Natural killer cell treated with Interleukin-12 subunit alpha and Interleukin-12 subunit beta and Interleukin-15 and Interleukin-18, amount 100 ng/mL, for 72 hours (primary cell): ENCODE results near the gene PTPRN2. TPM values are rescaled to one million over a fixed set of nuclear protein-coding genes. Genes with fewer than 3 reads are reported as not detected.
"Not testable (repeated sequence)": the region's sequence is repeated elsewhere in the genome, so short reads cannot be mapped to it uniquely, and the experiment has no call there.

Experiments used
- ATAC-seq, 2 donors: fragments of 150-1000 bp; cut with Tn5 transposase in 1 of 2; sonication (Bioruptor Pico), chemical (Tn5 transposase) in 1 of 2; 2 replicates each; pipeline ENCODE4 v1.10.0; 2021
- DNase-seq: peaks from one replicate; pipeline ENCODE4 v3.0.0; 2022; ENCODE audit warnings: low spot score
- H3K27ac Mint-ChIP-seq, 2 donors: 1 replicate in 1 of 2; 2 replicates in 1 of 2; pipeline ENCODE4 v1.8.0; 2022; ENCODE audit warnings: mixed read lengths in 2 of 2, mild to moderate bottlenecking in 1 of 2, moderate library complexity in 1 of 2
- H3K27me3 Mint-ChIP-seq, 2 donors: 1 replicate in 1 of 2; 2 replicates in 1 of 2; pipeline ENCODE4 v1.8.0; 2022; ENCODE audit warnings: mixed read lengths in 2 of 2
- H3K36me3 Mint-ChIP-seq: one replicate; pipeline ENCODE4 v1.8.0; 2022; ENCODE audit warnings: mixed read lengths
- H3K4me1 Mint-ChIP-seq, 2 donors: 1 replicate in 1 of 2; 2 replicates in 1 of 2; pipeline ENCODE4 v1.8.0; 2022; ENCODE audit warnings: low read depth in 2 of 2, mixed read lengths in 2 of 2, mild to moderate bottlenecking in 1 of 2
- H3K4me3 Mint-ChIP-seq: one replicate; pipeline ENCODE4 v1.8.0; 2022; ENCODE audit warnings: mixed read lengths
- H3K9me3 Mint-ChIP-seq: 2 replicates; pipeline ENCODE4 v1.8.0; 2022; ENCODE audit warnings: mixed read lengths
- total RNA-seq, 2 donors: library from RNA; stranded (reverse); gene quantifications; one replicate each; pipeline ENCODE4 v1.2.3, GENCODE V29; 2022

Gene PTPRN2
- total RNA-seq, 2 donors from 2014 or later, result 0.17 to 0.74 TPM

DNA sequence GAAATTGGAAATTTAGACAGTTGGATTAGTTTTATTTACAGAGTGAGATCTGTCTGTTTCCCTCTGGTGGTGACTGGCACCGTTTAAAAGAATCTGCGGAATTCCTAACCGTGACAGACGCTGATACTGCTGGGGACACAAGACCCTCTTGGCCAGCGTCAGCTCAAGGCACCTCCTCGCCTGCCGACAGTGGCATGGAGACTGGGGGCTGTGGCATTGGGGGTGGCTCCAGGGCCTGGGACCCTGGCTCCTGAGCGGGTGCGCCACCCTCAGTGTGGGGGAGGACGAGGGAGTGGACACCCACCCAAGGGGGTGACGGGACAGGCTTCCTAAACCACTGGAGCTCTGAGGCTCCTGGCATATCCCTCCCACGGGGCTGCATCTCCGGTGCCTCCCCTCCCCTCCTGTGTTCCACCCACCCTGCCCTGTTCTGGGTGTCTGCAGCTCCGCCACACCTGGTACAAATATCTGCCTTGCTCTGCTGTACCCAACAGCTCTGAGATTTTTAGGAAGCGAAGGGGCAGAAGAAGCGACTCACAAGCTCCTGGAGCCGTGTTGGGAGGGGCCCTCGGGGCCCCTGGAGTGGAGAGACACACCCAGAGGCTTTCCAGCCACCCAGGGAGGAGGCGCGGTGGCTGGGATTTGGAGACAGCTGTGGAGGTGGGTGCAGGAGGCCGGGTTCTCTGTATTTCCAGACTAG is 1072.1 kb downstream of the PTPRN2 start:
- no peak overlapping the region for H3K27ac Mint-ChIP-seq
- H3K4me3 Mint-ChIP-seq, result no peak overlapping the region
- H3K4me1 Mint-ChIP-seq, result no peaks in the 10 kb centered on the region
- H3K36me3 Mint-ChIP-seq, result no peaks in the 10 kb centered on the region
- peaks cover 8 to 17% of the 10 kb centered on the region in 2 donors for H3K27me3 Mint-ChIP-seq
- no peaks in the 10 kb centered on the region for H3K9me3 Mint-ChIP-seq
- ATAC-seq (no peak), DNase-seq (no peak)

DNA sequence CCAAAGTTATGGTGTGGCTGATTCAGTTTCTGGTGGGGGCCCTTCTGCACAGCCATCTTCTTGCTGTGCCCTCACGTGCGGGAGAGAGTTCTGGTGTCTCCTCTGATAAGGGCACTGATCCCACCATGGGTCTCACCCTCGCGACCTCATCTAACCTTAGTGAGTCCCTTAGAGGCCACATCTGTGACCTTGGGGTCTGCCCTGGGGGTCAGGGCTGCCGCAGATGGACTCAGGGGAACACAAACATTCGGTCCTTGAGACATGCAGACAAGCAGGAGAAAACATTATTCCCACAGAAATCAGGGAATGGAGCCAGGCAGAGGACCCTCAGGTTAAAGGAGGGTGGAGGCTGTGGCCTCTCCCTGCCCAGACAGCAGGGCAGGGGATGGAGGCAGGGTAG is 1072.9 kb downstream of the PTPRN2 start:
- ATAC-seq (no peak), DNase-seq (no peak)
- H3K36me3 Mint-ChIP-seq, result no peaks in the 10 kb centered on the region
- no peak overlapping the region for H3K27ac Mint-ChIP-seq
- no peaks in the 10 kb centered on the region for H3K9me3 Mint-ChIP-seq
- H3K27me3 Mint-ChIP-seq, result peaks cover 16 to 24% of the 10 kb centered on the region in 2 donors
- H3K4me1 Mint-ChIP-seq, result no peaks in the 10 kb centered on the region
- no peak overlapping the region for H3K4me3 Mint-ChIP-seq

- H3K4me1 Mint-ChIP-seq, result no peaks in the 10 kb centered on the region
- H3K27me3 Mint-ChIP-seq, result peaks cover 20 to 28% of the 10 kb centered on the region in 2 donors
- H3K4me3 Mint-ChIP-seq, result no peak overlapping the region
- H3K36me3 Mint-ChIP-seq, result no peaks in the 10 kb centered on the region
- no peak for ATAC-seq
- no peak overlapping the region for H3K27ac Mint-ChIP-seq
- DNase-seq, result no peak
- no peaks in the 10 kb centered on the region for H3K9me3 Mint-ChIP-seq
Observed at GRCh38 chr7:157514306-157514705, 1073.3 kb downstream of the PTPRN2 start.

GRCh38 chr7:157513682-157514081 is 1073.9 kb downstream of the PTPRN2 start:
- Mint-ChIP-seq H3K4me1 (no peaks in the 10 kb centered on the region), H3K9me3 (no peaks in the 10 kb centered on the region), H3K36me3 (no peaks in the 10 kb centered on the region), H3K27ac (no peak overlapping the region), H3K4me3 (no peak overlapping the region), H3K27me3 (peaks cover 20 to 30% of the 10 kb centered on the region in 2 donors)
- DNase-seq (no peak), ATAC-seq (no peak)

GRCh38 chr7:157513162-157513621 is 1074.4 kb downstream of the PTPRN2 start:
- no peak for DNase-seq
- no peak for ATAC-seq
- H3K27ac Mint-ChIP-seq, result no peak overlapping the region
- H3K36me3 Mint-ChIP-seq, result no peaks in the 10 kb centered on the region
- H3K27me3 Mint-ChIP-seq, result peaks cover 23 to 29% of the 10 kb centered on the region in 2 donors
- no peak overlapping the region for H3K4me3 Mint-ChIP-seq
- no peaks in the 10 kb centered on the region for H3K9me3 Mint-ChIP-seq
- no peaks in the 10 kb centered on the region for H3K4me1 Mint-ChIP-seq

- H3K27ac Mint-ChIP-seq, result no peak overlapping the region
- ATAC-seq, result no peak
- DNase-seq, result no peak
- no peaks in the 10 kb centered on the region for H3K36me3 Mint-ChIP-seq
- H3K4me3 Mint-ChIP-seq, result no peak overlapping the region
- no peaks in the 10 kb centered on the region for H3K4me1 Mint-ChIP-seq
- H3K9me3 Mint-ChIP-seq, result no peaks in the 10 kb centered on the region
- H3K27me3 Mint-ChIP-seq, result peaks cover 40 to 52% of the 10 kb centered on the region in 2 donors
Observed at GRCh38 chr7:157509226-157509625, 1078.4 kb downstream of the PTPRN2 start.

DNA sequence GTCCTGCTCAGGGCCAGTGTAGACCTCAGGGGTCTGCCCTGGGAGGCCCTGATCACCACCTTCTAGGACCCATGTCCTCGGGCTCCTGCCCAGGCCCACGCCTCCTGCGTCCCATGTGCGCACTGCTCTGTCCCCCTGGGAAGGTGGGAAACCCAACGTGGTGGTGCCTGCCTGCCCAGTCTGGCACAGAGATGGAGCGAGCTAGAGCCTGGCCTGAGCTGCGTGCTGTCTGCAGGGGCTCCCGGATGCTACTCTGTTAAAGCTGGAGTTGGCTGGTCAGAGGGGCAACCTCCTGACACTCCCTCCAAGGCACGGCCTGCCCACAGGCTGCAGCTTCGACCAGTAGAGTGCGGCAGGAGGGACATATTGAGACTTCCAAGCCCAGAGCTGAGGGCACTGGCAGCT is 1079.1 kb downstream of the PTPRN2 start:
- DNase-seq, result no peak
- no peaks in the 10 kb centered on the region for H3K9me3 Mint-ChIP-seq
- H3K4me1 Mint-ChIP-seq, result no peaks in the 10 kb centered on the region
- H3K36me3 Mint-ChIP-seq, result no peaks in the 10 kb centered on the region
- no peak overlapping the region for H3K27ac Mint-ChIP-seq
- H3K4me3 Mint-ChIP-seq, result no peak overlapping the region
- ATAC-seq, result peak in 1 of 2 donors; percentile 20
- peaks cover 40 to 52% of the 10 kb centered on the region in 2 donors for H3K27me3 Mint-ChIP-seq

DNA sequence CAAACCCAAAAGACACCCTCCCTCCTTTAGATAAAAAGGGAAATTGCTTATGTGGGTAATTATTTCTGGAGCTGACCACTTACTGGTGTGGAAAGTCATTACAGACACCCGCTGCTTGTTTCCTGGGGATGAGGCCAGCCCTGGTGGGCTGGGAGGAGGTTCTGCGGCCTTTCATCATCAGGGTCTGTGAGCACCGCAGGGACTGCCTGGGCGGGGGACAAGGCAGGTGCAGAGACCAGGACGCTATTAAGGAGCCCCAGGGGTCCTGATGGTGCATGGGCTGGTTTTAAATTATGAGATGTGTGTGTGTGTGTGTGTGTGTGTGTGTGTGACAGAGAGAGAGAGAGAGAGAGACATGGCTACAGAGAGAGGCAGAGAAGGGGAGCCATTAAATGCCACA is 1079.6 kb downstream of the PTPRN2 start:
- no peaks in the 10 kb centered on the region for H3K36me3 Mint-ChIP-seq
- H3K4me3 Mint-ChIP-seq, result no peak overlapping the region
- H3K27me3 Mint-ChIP-seq, result peaks cover 40 to 52% of the 10 kb centered on the region in 2 donors
- H3K27ac Mint-ChIP-seq, result no peak overlapping the region
- peaks cover 2 to 4% of the 10 kb centered on the region in 2 donors for H3K4me1 Mint-ChIP-seq
- H3K9me3 Mint-ChIP-seq, result no peaks in the 10 kb centered on the region
- DNase-seq (no peak), ATAC-seq (no peak)

DNA sequence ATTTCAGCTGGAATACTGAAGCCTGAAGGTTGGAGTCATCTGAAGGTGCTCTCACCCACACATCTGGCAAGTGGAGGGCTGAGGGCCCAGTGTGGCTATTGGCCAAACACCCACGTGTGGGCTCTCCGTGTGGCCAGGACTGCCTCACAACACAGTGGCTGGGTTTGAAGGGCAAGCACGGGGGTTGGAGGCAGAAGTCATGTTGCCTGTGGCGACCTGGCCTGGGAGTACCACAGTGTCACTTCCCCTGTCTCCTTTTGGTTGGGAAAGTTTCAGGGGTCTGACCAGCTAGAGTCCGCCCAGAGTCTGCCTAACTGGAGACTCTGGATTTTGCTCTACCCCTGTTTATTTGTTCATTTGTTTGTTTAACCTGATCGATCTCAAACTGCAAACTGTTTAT is 1081.4 kb downstream of the PTPRN2 start:
- DNase-seq (no peak), ATAC-seq (no peak)
- no peak overlapping the region for H3K4me3 Mint-ChIP-seq
- peaks cover 12 to 14% of the 10 kb centered on the region in 2 donors for H3K4me1 Mint-ChIP-seq
- no peaks in the 10 kb centered on the region for H3K9me3 Mint-ChIP-seq
- no peak overlapping the region for H3K27ac Mint-ChIP-seq
- peaks cover 39 to 49% of the 10 kb centered on the region in 2 donors for H3K27me3 Mint-ChIP-seq
- H3K36me3 Mint-ChIP-seq, result no peaks in the 10 kb centered on the region

DNA sequence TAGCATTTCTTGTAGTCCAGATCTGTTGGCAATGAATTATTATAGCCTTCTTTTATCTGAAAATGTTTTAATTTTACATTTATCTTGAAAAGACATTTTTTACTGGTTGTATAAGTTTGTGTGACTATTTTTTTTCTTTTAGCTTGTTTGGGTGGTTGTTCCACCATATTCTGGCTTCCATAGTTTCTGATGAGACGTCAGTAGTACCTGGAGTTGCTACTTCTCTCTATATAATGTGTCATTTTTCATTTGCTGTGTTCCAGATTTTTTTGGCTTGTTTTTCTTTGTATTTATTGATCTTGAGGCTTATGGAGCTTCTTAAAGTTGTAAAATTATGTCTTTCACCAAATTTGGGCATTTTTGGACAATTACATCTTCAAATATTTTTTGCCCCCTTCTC is 1082.0 kb downstream of the PTPRN2 start:
- no peaks in the 10 kb centered on the region for H3K36me3 Mint-ChIP-seq
- H3K9me3 Mint-ChIP-seq, result no peaks in the 10 kb centered on the region
- ATAC-seq (no peak), DNase-seq (no peak)
- no peak overlapping the region for H3K27ac Mint-ChIP-seq
- no peak overlapping the region for H3K4me3 Mint-ChIP-seq
- H3K27me3 Mint-ChIP-seq, result peaks cover 35 to 44% of the 10 kb centered on the region in 2 donors
- H3K4me1 Mint-ChIP-seq, result peaks cover 12 to 14% of the 10 kb centered on the region in 2 donors

DNA sequence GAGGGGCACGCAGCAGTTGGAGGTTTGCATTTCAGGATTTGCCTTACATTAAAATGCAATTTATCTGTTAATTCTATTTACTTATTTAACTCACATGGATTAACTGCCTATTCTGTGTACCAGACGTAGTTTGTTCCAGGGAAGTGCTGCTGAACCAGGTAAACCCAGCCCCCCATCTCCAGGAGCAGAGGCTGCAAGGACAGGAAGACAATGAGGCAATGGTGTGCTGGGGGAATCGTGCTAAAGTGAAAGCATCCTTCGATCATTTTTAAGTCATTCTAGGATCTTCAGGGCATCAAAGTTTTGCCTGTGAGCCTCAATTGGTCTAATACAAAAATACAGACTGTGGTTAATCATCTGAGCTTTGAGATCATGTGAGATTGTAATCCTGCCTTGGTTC is 1084.4 kb downstream of the PTPRN2 start:
- H3K27me3 Mint-ChIP-seq, result peaks cover 28 to 41% of the 10 kb centered on the region in 2 donors
- peak overlapping the region; percentile 47 to 52 for H3K27ac Mint-ChIP-seq
- H3K4me1 Mint-ChIP-seq, result peaks cover 12 to 14% of the 10 kb centered on the region in 2 donors
- H3K4me3 Mint-ChIP-seq, result peak overlapping the region; percentile 76
- H3K36me3 Mint-ChIP-seq, result no peaks in the 10 kb centered on the region
- DNase-seq (no peak), ATAC-seq (no peak)
- no peaks in the 10 kb centered on the region for H3K9me3 Mint-ChIP-seq

- Mint-ChIP-seq H3K9me3 (no peaks in the 10 kb centered on the region), H3K27ac (peak overlapping the region; percentile 47 to 52), H3K4me1 (peaks cover 12 to 14% of the 10 kb centered on the region in 2 donors), H3K4me3 (peak overlapping the region; percentile 76), H3K36me3 (no peaks in the 10 kb centered on the region), H3K27me3 (peaks cover 24 to 36% of the 10 kb centered on the region in 2 donors)
- ATAC-seq, result peak; percentile 82 to 92
- DNase-seq, result no peak
Observed at GRCh38 chr7:157502701-157503111, 1084.9 kb downstream of the PTPRN2 start.

GRCh38 chr7:157501581-157501980 is 1086.0 kb downstream of the PTPRN2 start:
- H3K9me3 Mint-ChIP-seq, result no peaks in the 10 kb centered on the region
- no peak overlapping the region for H3K4me3 Mint-ChIP-seq
- H3K27me3 Mint-ChIP-seq, result peaks cover 15 to 25% of the 10 kb centered on the region in 2 donors
- peaks cover 12 to 14% of the 10 kb centered on the region in 2 donors for H3K4me1 Mint-ChIP-seq
- no peaks in the 10 kb centered on the region for H3K36me3 Mint-ChIP-seq
- no peak overlapping the region for H3K27ac Mint-ChIP-seq
- no peak for DNase-seq
- ATAC-seq, result no peak

DNA sequence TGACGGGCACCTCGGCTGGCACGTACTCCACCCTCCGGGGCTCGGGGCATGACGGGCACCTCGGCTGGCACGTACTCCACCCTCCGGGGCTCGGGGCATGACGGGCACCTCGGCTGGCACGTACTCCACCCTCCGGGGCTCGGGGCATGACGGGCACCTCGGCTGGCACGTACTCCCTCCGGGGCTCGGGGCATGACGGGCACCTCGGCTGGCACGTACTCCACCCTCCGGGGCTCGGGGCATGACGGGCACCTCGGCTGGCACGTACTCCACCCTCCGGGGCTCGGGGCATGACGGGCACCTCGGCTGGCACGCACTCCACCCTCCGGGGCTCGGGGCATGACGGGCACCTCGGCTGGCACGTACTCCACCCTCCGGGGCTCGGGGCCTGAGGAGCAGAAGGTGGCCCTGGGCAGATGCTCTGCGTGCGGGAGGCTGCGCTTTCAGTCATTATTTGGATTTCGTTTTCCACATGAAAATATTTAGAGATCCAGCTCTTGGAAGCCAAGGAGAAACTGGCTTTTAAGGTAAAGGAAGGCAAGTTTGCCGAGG is 1086.6 kb downstream of the PTPRN2 start:
- peaks cover 14 to 17% of the 10 kb centered on the region in 2 donors for H3K4me1 Mint-ChIP-seq
- ATAC-seq, H3K36me3 Mint-ChIP-seq, DNase-seq, H3K9me3 Mint-ChIP-seq, H3K4me3 Mint-ChIP-seq, H3K27ac Mint-ChIP-seq: not testable (repeated sequence)
- H3K27me3 Mint-ChIP-seq, result peaks cover 13 to 28% of the 10 kb centered on the region in 2 donors
